T-cell (primary cell): ENCODE results near the gene DGKD. TPM values are rescaled to one million over a fixed set of nuclear protein-coding genes. Genes with fewer than 3 reads are reported as not detected.

Source experiments
- ATAC-seq, 4 experiments: fragments of 200-7000 bp in 3 of 4; fragments of 150-1000 bp in 1 of 4; cut with Tn5 transposase; replicated peaks in 1 of 4; 1 replicate in 3 of 4; 2 replicates in 1 of 4; pipeline ENCODE4 v1.10.0; 2021; ENCODE audit warnings: moderate library complexity in 3 of 4, mild to moderate bottlenecking in 2 of 4, moderate number of reproducible peaks in 1 of 4
- CTCF ChIA-PET, 2 donors: fragments of 300-600 bp; sonication (Branson Sonifier 250); formaldehyde crosslinking; loops; one replicate each; lab custom pipeline; 2022; ENCODE audit warnings: antibody characterized with exemption in 2 of 2; lab: Charles Lee
- POLR2A ChIA-PET, 2 donors: fragments of 300-600 bp; sonication (Branson Sonifier 250); formaldehyde crosslinking; loops; one replicate each; lab custom pipeline; 2022; ENCODE audit warnings: antibody characterized with exemption in 2 of 2; lab: Charles Lee
- DNase-seq, 35 experiments: peaks; one replicate each; pipeline versions ENCODE4 v3.0.0 to v3.0.0-alpha.2; 2013 to 2023
- H3K27ac ChIP-seq: one replicate; pipeline ENCODE4 v1.5.1; 2013; ENCODE audit warnings: low read length
- H3K27me3 ChIP-seq, 2 experiments: replicated peaks in 1 of 2; 1 replicate in 1 of 2; 2 replicates in 1 of 2; pipeline versions ENCODE4 v1.6.1 to v1.7.0; 2013; ENCODE audit warnings: low read length in 1 of 2, mixed read lengths in 1 of 2; ENCODE audit not compliant: control insufficient read depth in 2 of 2, insufficient read depth in 2 of 2; ENCODE audit errors: extremely low read depth in 1 of 2
- H3K36me3 ChIP-seq, 2 donors: 1 replicate in 1 of 2; 2 replicates in 1 of 2; pipeline versions ENCODE4 v1.6.1 to v1.7.0; 2013; ENCODE audit warnings: low read length in 1 of 2; ENCODE audit not compliant: control insufficient read depth in 2 of 2, insufficient read depth in 1 of 2; ENCODE audit errors: extremely low read depth in 1 of 2
- H3K4me1 ChIP-seq, 2 experiments: 1 replicate in 1 of 2; 2 replicates in 1 of 2; pipeline versions ENCODE4 v1.6.1 to v1.7.0; 2013; ENCODE audit warnings: low read length in 2 of 2, mixed read lengths in 1 of 2; ENCODE audit not compliant: insufficient read depth in 2 of 2, control insufficient read depth in 1 of 2; ENCODE audit errors: extremely low read depth in 1 of 2
- H3K4me3 ChIP-seq, 2 donors: 1 replicate in 1 of 2; 2 replicates in 1 of 2; pipeline versions ENCODE4 v1.5.1 to v1.7.0; 2013; ENCODE audit warnings: mild to moderate bottlenecking in 2 of 2, low read length in 1 of 2, moderate library complexity in 1 of 2; ENCODE audit not compliant: control insufficient read depth in 1 of 2; ENCODE audit errors: extremely low read depth in 1 of 2
- H3K9me3 ChIP-seq: 2 replicates; pipeline ENCODE4 v1.7.0; 2013
- H3K27ac Mint-ChIP-seq, 2 donors: one replicate each; pipeline ENCODE4 v1.8.0; 2020 to 2021; ENCODE audit warnings: mild to moderate bottlenecking in 2 of 2, mixed read lengths in 2 of 2
- H3K27me3 Mint-ChIP-seq, 2 donors: one replicate each; pipeline ENCODE4 v1.8.0; 2021 to 2022; ENCODE audit warnings: mixed read lengths in 2 of 2
- H3K36me3 Mint-ChIP-seq: one replicate; pipeline ENCODE4 v1.8.0; 2021; ENCODE audit warnings: mixed read lengths
- H3K4me1 Mint-ChIP-seq, 3 donors: one replicate each; pipeline ENCODE4 v1.8.0; 2020 to 2022; ENCODE audit warnings: mixed read lengths in 3 of 3, mild to moderate bottlenecking in 1 of 3
- H3K4me3 Mint-ChIP-seq, 3 donors: one replicate each; pipeline ENCODE4 v1.8.0; 2020 to 2022; ENCODE audit warnings: mild to moderate bottlenecking in 3 of 3, mixed read lengths in 3 of 3, moderate library complexity in 3 of 3
- H3K9me3 Mint-ChIP-seq, 3 donors: one replicate each; pipeline ENCODE4 v1.8.0; 2020 to 2022; ENCODE audit warnings: mixed read lengths in 3 of 3
- WGBS: methylation state at CpG from one replicate; pipeline ENCODE4 v1.1.5; 2013; ENCODE audit warnings: missing lambda C conversion rate; ENCODE audit not compliant: insufficient coverage; 5-methylcytosine and 5-hydroxymethylcytosine counted together
- total RNA-seq, 35 experiments: library from RNA in 6 of 35; stranded (reverse) in 6 of 35; fragments of 120-200 nt in 1 of 35; gene quantifications; one replicate each; pipeline versions ENCODE4 v1.2.1 to v1.2.4 and lab custom pipeline; 2013 to 2026

Gene DGKD
- total RNA-seq, 5 donors from 2014 or later (not counting 1 experiment from before 2014, with no cell fraction given), result 143 to 254 (median 163) TPM

DNA sequence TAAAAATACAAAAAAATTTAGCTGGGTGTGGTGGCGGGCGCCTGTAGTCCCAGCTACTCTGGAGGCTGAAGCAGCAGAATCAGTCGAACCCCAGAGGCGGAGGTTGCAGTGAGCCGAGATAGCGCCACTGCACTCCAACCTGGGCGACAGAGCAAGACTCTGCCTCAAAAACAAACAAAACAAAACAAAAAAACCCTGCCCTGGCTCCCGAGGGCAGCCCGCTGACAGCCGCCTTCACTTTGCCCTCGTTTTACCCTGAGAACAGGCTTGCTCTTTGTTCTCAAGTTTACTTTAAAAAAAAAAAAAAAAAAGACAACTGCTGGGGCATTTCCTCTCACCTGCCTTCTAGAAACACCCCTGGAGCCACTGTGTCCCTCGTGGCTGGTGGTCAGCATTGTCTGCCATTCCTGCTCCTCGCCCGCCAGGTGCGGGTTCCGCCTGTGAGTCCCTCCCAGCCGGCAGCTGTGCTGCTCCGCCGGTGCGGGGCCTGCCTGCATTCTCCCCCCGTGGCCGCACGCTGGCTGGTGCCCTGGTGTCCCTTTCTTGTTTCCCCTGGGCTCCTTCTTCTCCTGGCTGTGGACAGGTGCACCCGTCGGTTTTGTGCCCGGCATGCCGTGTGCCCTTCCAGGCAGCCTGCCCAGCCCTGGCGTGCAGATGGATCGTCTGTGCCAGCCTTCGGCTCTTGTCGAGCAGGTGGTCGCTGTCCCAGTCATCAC, 106.6 kb downstream of the DGKD start:
- Histone ChIP-seq H3K4me1 (no peaks in the 10 kb centered on the region), H3K27me3 (no peaks in the 10 kb centered on the region), H3K9me3 (no peaks in the 10 kb centered on the region), H3K4me3 (no peak overlapping the region), H3K27ac (no peak overlapping the region), H3K36me3 (peaks cover 39 to 93% of the 10 kb centered on the region in 2 donors)
- Mint-ChIP-seq H3K27me3 (no peaks in the 10 kb centered on the region), H3K36me3 (peaks cover 49% of the 10 kb centered on the region), H3K4me1 (peaks cover 0 to 5% (median 0%) of the 10 kb centered on the region in 3 donors), H3K27ac (peak overlapping the region in 1 of 2 donors; percentile 34), H3K9me3 (no peaks in the 10 kb centered on the region), H3K4me3 (no peak overlapping the region)
- CTCF ChIA-PET, result no interaction called here
- POLR2A ChIA-PET, result no interaction called here
- ATAC-seq (no peak), DNase-seq (no peak)
- WGBS, result 96% methylated on average over 26 of the region's 32 CpGs

DNA sequence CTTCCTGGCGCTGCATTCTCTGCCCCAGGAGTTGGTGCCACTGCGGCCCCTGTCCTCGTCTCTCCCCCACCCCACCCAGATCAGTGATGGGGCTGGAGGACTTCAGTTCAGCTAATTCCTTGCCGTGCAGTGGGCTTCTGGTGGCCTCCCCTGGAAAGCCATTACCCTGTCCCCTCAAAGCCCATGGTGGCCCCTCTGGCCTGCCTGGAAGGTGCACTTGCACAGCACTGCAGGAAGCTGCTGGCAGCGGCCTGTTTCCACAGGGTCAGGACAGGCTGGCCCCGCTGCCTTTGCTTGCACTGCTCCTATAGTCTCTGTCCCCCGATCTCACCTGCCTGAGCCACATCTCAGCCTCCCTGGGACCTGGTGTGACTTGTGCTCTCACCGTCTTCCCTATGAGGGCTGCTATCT, 107.2 kb downstream of the DGKD start:
- Mint-ChIP-seq H3K27ac (peak overlapping the region in 1 of 2 donors; percentile 34), H3K27me3 (no peaks in the 10 kb centered on the region), H3K36me3 (peaks cover 51% of the 10 kb centered on the region), H3K9me3 (no peaks in the 10 kb centered on the region), H3K4me1 (peaks cover 0 to 5% (median 0%) of the 10 kb centered on the region in 3 donors), H3K4me3 (no peak overlapping the region)
- Histone ChIP-seq H3K9me3 (no peaks in the 10 kb centered on the region), H3K27me3 (no peaks in the 10 kb centered on the region), H3K27ac (no peak overlapping the region), H3K4me1 (no peaks in the 10 kb centered on the region), H3K36me3 (peaks cover 39 to 93% of the 10 kb centered on the region in 2 donors), H3K4me3 (no peak overlapping the region)
- WGBS, result 96% methylated on average over 8 of the region's 8 CpGs
- POLR2A ChIA-PET, result no interaction called here
- DNase-seq, result no peak
- ATAC-seq, result no peak
- CTCF ChIA-PET, result no interaction called here

DNA sequence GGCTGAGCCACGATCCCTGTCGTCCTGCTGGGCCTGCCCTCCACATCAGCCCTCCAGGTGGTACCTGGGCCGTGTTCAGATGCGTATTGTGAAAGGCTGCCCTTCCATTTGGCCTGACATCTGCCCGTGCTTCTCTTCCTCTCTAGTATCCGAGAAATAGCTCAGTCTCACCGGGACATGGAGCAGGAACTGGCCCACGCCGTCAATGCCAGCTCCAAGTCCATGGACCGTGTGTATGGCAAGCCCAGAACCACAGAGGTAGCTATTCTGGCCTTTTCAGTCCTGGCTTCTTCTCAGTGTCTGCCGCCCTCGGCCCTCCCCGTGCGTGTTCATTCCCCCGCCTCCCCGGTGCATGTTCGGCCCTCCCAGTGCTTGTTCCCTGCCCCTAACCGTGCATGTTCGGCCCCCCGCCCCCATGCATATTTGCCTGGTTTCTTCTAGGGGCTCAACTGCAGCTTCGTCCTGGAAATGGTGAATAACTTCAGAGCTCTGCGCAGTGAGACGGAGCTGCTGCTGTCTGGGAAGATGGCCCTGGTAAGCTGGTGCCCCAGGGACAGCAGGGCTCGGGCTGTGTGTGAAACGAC, 108.0 kb downstream of the DGKD start:
- Mint-ChIP-seq H3K4me3 (no peak overlapping the region), H3K4me1 (peaks cover 0 to 2% (median 0%) of the 10 kb centered on the region in 3 donors), H3K9me3 (no peaks in the 10 kb centered on the region), H3K36me3 (peaks cover 54% of the 10 kb centered on the region), H3K27me3 (no peaks in the 10 kb centered on the region), H3K27ac (no peak overlapping the region)
- no peaks in the 10 kb centered on the region for H3K9me3 ChIP-seq
- DNase-seq (no peak), ATAC-seq (no peak)
- no peak overlapping the region for H3K4me3 ChIP-seq
- H3K4me1 ChIP-seq, result no peaks in the 10 kb centered on the region
- H3K27ac ChIP-seq, result no peak overlapping the region
- WGBS, result 97% methylated on average over 25 of the region's 25 CpGs
- CTCF ChIA-PET, result no interaction called here
- no peaks in the 10 kb centered on the region for H3K27me3 ChIP-seq
- H3K36me3 ChIP-seq, result peaks cover 38 to 92% of the 10 kb centered on the region in 2 donors
- POLR2A ChIA-PET, result no interaction called here

DNA sequence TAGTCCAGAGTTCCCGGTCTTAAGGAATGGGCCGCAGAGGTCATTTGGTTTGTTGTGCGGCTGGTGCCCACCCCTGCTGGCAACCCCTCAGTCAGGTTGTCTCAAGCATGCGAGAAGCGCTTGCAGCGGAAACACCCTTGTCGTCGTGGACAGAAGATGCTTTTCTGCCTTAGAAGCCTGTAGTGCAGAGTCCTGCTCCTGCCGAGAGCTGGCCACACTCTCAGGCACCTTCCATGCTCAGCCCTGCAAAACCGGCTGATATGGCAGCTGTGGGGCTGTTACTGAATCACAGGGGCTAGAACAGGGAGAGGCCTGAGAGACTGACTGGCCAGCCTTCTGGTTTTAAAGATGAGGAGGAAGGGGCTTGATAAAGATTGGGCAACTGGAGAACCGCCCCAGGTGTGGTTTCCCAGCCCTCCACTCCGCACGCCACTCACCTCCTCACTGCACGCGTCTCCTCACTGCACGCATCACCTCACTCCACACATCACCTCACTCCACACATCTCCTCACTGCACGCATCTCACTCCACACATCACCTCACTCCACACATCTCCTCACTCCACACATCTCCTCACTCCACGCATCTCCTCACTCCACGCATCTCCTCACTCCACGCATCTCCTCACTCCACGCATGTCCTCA, 108.7 kb downstream of the DGKD start:
- Histone ChIP-seq H3K27me3 (no peaks in the 10 kb centered on the region), H3K9me3 (no peaks in the 10 kb centered on the region), H3K4me1 (no peaks in the 10 kb centered on the region), H3K4me3 (no peak overlapping the region), H3K36me3 (peaks cover 35 to 92% of the 10 kb centered on the region in 2 donors), H3K27ac (no peak overlapping the region)
- no peaks in the 10 kb centered on the region for H3K4me1 Mint-ChIP-seq
- no peak overlapping the region for H3K4me3 Mint-ChIP-seq
- no peaks in the 10 kb centered on the region for H3K9me3 Mint-ChIP-seq
- peaks cover 54% of the 10 kb centered on the region for H3K36me3 Mint-ChIP-seq
- whole genome bisulfite sequencing, result 92% methylated on average over 18 of the region's 21 CpGs
- ChIA-PET CTCF (no interaction called here), POLR2A (no interaction called here)
- H3K27me3 Mint-ChIP-seq, result no peaks in the 10 kb centered on the region
- ATAC-seq (no peak), DNase-seq (no peak)
- no peak overlapping the region for H3K27ac Mint-ChIP-seq

DNA sequence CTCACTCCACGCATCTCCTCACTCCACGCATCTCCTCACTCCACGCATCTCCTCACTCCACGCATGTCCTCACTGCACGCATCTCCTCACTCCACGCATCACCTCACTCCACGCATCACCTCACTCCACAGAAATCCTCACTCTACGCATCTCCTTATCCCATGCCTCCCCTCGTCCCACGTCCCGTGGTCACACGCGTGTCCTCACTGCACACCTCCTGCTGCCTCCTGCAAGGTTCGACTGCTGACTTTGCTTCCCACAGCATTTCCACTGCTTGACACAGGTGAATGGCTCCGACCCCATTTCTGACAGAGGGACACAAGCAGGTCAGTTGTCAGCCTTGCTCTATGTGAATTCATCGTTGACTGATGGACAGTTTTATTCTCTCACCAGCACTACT, 109.3 kb downstream of the DGKD start:
- no peaks in the 10 kb centered on the region for H3K4me1 ChIP-seq
- H3K27ac Mint-ChIP-seq, result no peak overlapping the region
- H3K4me1 Mint-ChIP-seq, result no peaks in the 10 kb centered on the region
- H3K9me3 ChIP-seq, result no peaks in the 10 kb centered on the region
- H3K27me3 ChIP-seq, result no peaks in the 10 kb centered on the region
- no peak overlapping the region for H3K4me3 Mint-ChIP-seq
- no peak overlapping the region for H3K27ac ChIP-seq
- DNase-seq (no peak), ATAC-seq (no peak)
- H3K4me3 ChIP-seq, result no peak overlapping the region
- WGBS, result 98% methylated on average over 14 of the region's 16 CpGs
- ChIA-PET CTCF (no interaction called here), POLR2A (no interaction called here)
- no peaks in the 10 kb centered on the region for H3K27me3 Mint-ChIP-seq
- no peaks in the 10 kb centered on the region for H3K9me3 Mint-ChIP-seq
- peaks cover 59% of the 10 kb centered on the region for H3K36me3 Mint-ChIP-seq
- H3K36me3 ChIP-seq, result peaks cover 36 to 92% of the 10 kb centered on the region in 2 donors

DNA sequence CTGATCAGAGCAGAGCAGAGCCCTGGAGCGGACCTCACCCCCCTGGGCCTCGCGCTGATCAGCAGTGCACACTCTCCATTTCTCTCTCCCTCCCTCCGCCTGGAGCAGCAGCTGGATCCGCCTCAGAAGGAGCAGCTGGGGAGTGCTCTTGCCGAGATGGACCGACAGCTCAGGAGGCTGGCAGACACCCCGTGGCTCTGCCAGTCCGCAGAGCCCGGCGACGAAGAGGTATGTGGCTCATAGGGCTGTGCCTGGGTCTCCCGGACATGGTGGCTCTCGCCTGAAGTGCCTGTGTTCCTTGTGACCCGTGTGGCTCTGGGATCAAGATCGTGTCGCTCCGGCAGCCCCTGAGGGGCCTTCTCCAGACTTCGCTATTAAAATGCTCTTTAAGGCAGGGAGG, 109.8 kb downstream of the DGKD start:
- Histone ChIP-seq H3K9me3 (no peaks in the 10 kb centered on the region), H3K4me1 (no peaks in the 10 kb centered on the region), H3K27ac (no peak overlapping the region), H3K27me3 (no peaks in the 10 kb centered on the region), H3K36me3 (peaks cover 41 to 92% of the 10 kb centered on the region in 2 donors), H3K4me3 (no peak overlapping the region)
- ChIA-PET POLR2A (no interaction called here), CTCF (no interaction called here)
- no peaks in the 10 kb centered on the region for H3K9me3 Mint-ChIP-seq
- no peak for ATAC-seq
- DNase-seq, result no peak
- peaks cover 63% of the 10 kb centered on the region for H3K36me3 Mint-ChIP-seq
- 98% methylated on average over 19 of the region's 19 CpGs for WGBS
- no peaks in the 10 kb centered on the region for H3K27me3 Mint-ChIP-seq
- H3K4me1 Mint-ChIP-seq, result no peaks in the 10 kb centered on the region
- no peak overlapping the region for H3K4me3 Mint-ChIP-seq
- no peak overlapping the region for H3K27ac Mint-ChIP-seq
